GM12878 (cell line): Measurements from ENCODE around the gene CA5A. TPM values are rescaled to one million over a fixed set of nuclear protein-coding genes. Genes with fewer than 3 reads are reported as not detected.

Experiments
- ATAC-seq: fragments of 200-7000 bp; cut with Tn5 transposase; 3 replicates; pipeline ENCODE4 v1.9.1; 2020; ENCODE audit warnings: mild to moderate bottlenecking, moderate library complexity
- BruUV-seq: library from RNA; stranded (reverse); fragments of 400-500 nt; replicated peaks from 2 replicates; lab custom pipeline; 2021; lab: Mats Ljungman, UMichigan
- CTCF ChIA-PET: fragments of 300-600 bp; sonication (Branson Sonifier 250); formaldehyde crosslinking; extraction: SDS; loops from one replicate; lab custom pipeline; 2021; ENCODE audit warnings: inconsistent platforms; lab: Yijun Ruan, JAX
- POLR2A ChIA-PET: fragments of 350-600 bp; formaldehyde crosslinking; extraction: SDS; loops from one replicate; lab custom pipeline; 2021; ENCODE audit warnings: inconsistent platforms; lab: Charles Lee
- RAD21 ChIA-PET: fragments of 300-600 bp; sonication (Branson Sonifier 250); formaldehyde crosslinking; loops from one replicate; lab custom pipeline; 2023; ENCODE audit warnings: antibody characterized with exemption; ENCODE audit not compliant: unreplicated experiment; lab: Charles Lee
- SMC1A ChIA-PET: fragments of 300-600 bp; sonication (Branson Sonifier 250); formaldehyde crosslinking; loops from one replicate; lab custom pipeline; 2023; ENCODE audit not compliant: unreplicated experiment, uncharacterized antibody; lab: Charles Lee
- DNase-seq: peaks from one replicate; pipeline ENCODE4 v3.0.0-alpha.2; 2011; ENCODE audit warnings: low read depth, low spot score
- FAIRE-seq: peaks from 3 replicates; lab custom pipeline; 2011; peaks lifted over from hg19 to GRCh38; lab: Jason Lieb, UNC
- H2AFZ ChIP-seq: 2 replicates; pipeline ENCODE4 v1.6.0; 2011; ENCODE audit warnings: low read depth, low read length, control low read depth; ENCODE audit not compliant: control insufficient read depth
- H3K27ac ChIP-seq: 2 replicates; pipeline ENCODE4 v1.5.1; 2011; ENCODE audit warnings: control low read depth; ENCODE audit not compliant: control insufficient read depth, insufficient read depth
- H3K27me3 ChIP-seq, 2 experiments: replicated peaks in 1 of 2; 2 replicates each; pipeline versions ENCODE4 v1.6.0 to v1.6.1; 2011; ENCODE audit warnings: low read length in 1 of 2; ENCODE audit not compliant: control insufficient read depth in 2 of 2, insufficient read depth in 2 of 2
- H3K36me3 ChIP-seq, 2 experiments: 2 replicates each; pipeline ENCODE4 v1.5.1; 2011; ENCODE audit warnings: low read length in 1 of 2; ENCODE audit not compliant: control insufficient read depth in 2 of 2, insufficient read depth in 2 of 2
- H3K4me1 ChIP-seq: 2 replicates; pipeline ENCODE4 v1.6.1; 2011; ENCODE audit warnings: mild to moderate bottlenecking, low read length, moderate library complexity, mixed read lengths; ENCODE audit not compliant: control insufficient read depth, insufficient read depth
- H3K4me2 ChIP-seq: 2 replicates; pipeline ENCODE4 v1.6.0; 2011; ENCODE audit warnings: control low read depth; ENCODE audit not compliant: control insufficient read depth, insufficient read depth
- H3K4me3 ChIP-seq: fragments of 200-600 bp; sonication (generic); 2 replicates; pipeline ENCODE4 v1.5.1; 2016
- H3K79me2 ChIP-seq: 2 replicates; pipeline ENCODE4 v1.6.0; 2011; ENCODE audit warnings: low read length; ENCODE audit not compliant: control insufficient read depth, insufficient read depth
- H3K9ac ChIP-seq: 2 replicates; pipeline ENCODE4 v1.8.0; 2011; ENCODE audit warnings: low read length, control low read depth, mixed read lengths; ENCODE audit not compliant: control insufficient read depth, insufficient read depth
- H3K9me3 ChIP-seq: replicated peaks from 3 replicates; pipeline ENCODE4 v1.5.1; 2011; ENCODE audit warnings: mild to moderate bottlenecking, low read length; ENCODE audit not compliant: control insufficient read depth, insufficient read depth
- H4K20me1 ChIP-seq: 2 replicates; pipeline ENCODE4 v1.6.0; 2011; ENCODE audit not compliant: control insufficient read depth, insufficient read depth
- BCL11A ChIP-seq: IDR thresholded peaks from 2 replicates; pipeline ENCODE4 v1.6.1; 2011; ENCODE audit warnings: low read depth, low read length
- CREB1 ChIP-seq: IDR thresholded peaks from 2 replicates; pipeline ENCODE4 v1.6.1; 2012; ENCODE audit warnings: low read depth, mild to moderate bottlenecking, inconsistent platforms
- EP300 ChIP-seq, 2 experiments: fragments of 150-350 bp in 1 of 2; IDR thresholded peaks; 2 replicates each; pipeline ENCODE4 v1.6.1; 2011 to 2012; ENCODE audit warnings: low read depth in 2 of 2, low read length in 2 of 2, borderline replicate concordance in 1 of 2, improper control_type of control experiment in 1 of 2, inconsistent platforms in 1 of 2; ENCODE audit not compliant: control insufficient read depth in 1 of 2
- ESRRA ChIP-seq: IDR thresholded peaks from 2 replicates; pipeline ENCODE4 v1.6.1; 2012; ENCODE audit warnings: mild to moderate bottlenecking, low read length, improper control_type of control experiment
- ETV6 ChIP-seq, 2 experiments: fragments of 450-650 bp in 1 of 2; IDR thresholded peaks in 1 of 2; conservative IDR thresholded peaks in 1 of 2; 2 replicates each; pipeline ENCODE4 v1.6.1; 2014; ENCODE audit warnings: antibody characterized with exemption in 1 of 2, borderline replicate concordance in 1 of 2, low read depth in 1 of 2, mild to moderate bottlenecking in 1 of 2, moderate library complexity in 1 of 2
- FOXM1 ChIP-seq: IDR thresholded peaks from 2 replicates; pipeline ENCODE4 v1.6.1; 2012; ENCODE audit warnings: low read depth, mild to moderate bottlenecking, inconsistent platforms, low read length, moderate library complexity
- IKZF2 ChIP-seq, 2 experiments: fragments of 450-650 bp; IDR thresholded peaks; 2 replicates each; pipeline ENCODE4 v1.6.1; 2017; ENCODE audit warnings: mild to moderate bottlenecking in 2 of 2, moderate library complexity in 2 of 2
- KDM1A ChIP-seq: fragments of 200-600 bp; sonication (generic); IDR thresholded peaks from 2 replicates; pipeline ENCODE4 v1.6.1; 2016; ENCODE audit warnings: borderline replicate concordance
- MYB ChIP-seq: fragments of 150-350 bp; IDR thresholded peaks from 2 replicates; pipeline ENCODE4 v1.6.1; 2014; ENCODE audit warnings: mild to moderate bottlenecking, low read depth, low read length, borderline replicate concordance
- PKNOX1 ChIP-seq: fragments of 450-650 bp; IDR thresholded peaks from 2 replicates; pipeline ENCODE4 v1.6.1; 2016; ENCODE audit warnings: mild to moderate bottlenecking
- PRDM15 ChIP-seq: fragments of 450-650 bp; formaldehyde crosslinking; IDR thresholded peaks from 2 replicates; pipeline ENCODE4 v1.4.0; 2020; ENCODE audit warnings: mild to moderate bottlenecking, moderate library complexity
- TAF1 ChIP-seq: IDR thresholded peaks from 2 replicates; pipeline ENCODE4 v1.6.1; 2011; ENCODE audit warnings: mild to moderate bottlenecking, low read depth, low read length, borderline replicate concordance
- TARDBP ChIP-seq: IDR thresholded peaks from 2 replicates; pipeline ENCODE4 v1.6.1; 2016; ENCODE audit warnings: borderline replicate concordance
- WRNIP1 ChIP-seq: IDR thresholded peaks from 2 replicates; pipeline ENCODE4 v1.6.1; 2011; ENCODE audit warnings: low read depth, low read length, improper control_type of control experiment, borderline replicate concordance
- YBX1 ChIP-seq: fragments of 450-650 bp; IDR thresholded peaks from 2 replicates; pipeline ENCODE4 v1.6.1; 2016; ENCODE audit warnings: antibody characterized with exemption
- ZBTB33 ChIP-seq: fragments of 450-650 bp; IDR thresholded peaks from 2 replicates; pipeline ENCODE4 v1.6.1; 2017; ENCODE audit warnings: mild to moderate bottlenecking
- WGBS: methylation state at CpG from one replicate; pipeline ENCODE4 v1.1.6; 2016; ENCODE audit warnings: low lambda C conversion rate; ENCODE audit not compliant: insufficient replicate concordance, insufficient coverage; ENCODE audit errors: missing lambda C conversion rate; 5-methylcytosine and 5-hydroxymethylcytosine counted together
- in situ Hi-C: fragments of 300-500 bp; cut with MboI; formaldehyde crosslinking; loops from 9 replicates; pipeline ENCODE4 v1.14.3; 2018; ENCODE audit warnings: mixed read lengths
- intact Hi-C: fragments of 100-400 bp; cut with micrococcal nuclease; formaldehyde crosslinking; loops from one replicate; pipeline ENCODE4 v1.14.2; 2022; ENCODE audit not compliant: unreplicated experiment
- polyA plus RNA-seq, 11 experiments: library from polyadenylated mRNA; depleted of rRNA in 4 of 11; unstranded in 6 of 11; stranded (reverse) in 5 of 11; fragments of >200 nt; fragmentation: Nextera tagmentation in 4 of 11; fragmentation: Illumina TruSeq in 1 of 11; extraction: Ambion mirVana in 4 of 11; extraction: Trizol in 1 of 11; gene quantifications; 1 replicate in 1 of 11; 2 replicates in 10 of 11; pipeline versions ENCODE4 v1.2.1 to v1.2.3, GENCODE V29; 2011 to 2016; ENCODE audit warnings: inconsistent platforms in 2 of 11, missing spikeins in 2 of 11, low read depth in 1 of 11
- total RNA-seq, 4 experiments: library from RNA; depleted of rRNA in 3 of 4; stranded (reverse); fragments of >200 nt in 3 of 4; fragmentation: Illumina TruSeq in 1 of 4; extraction: Trizol in 1 of 4; gene quantifications; 2 replicates each; pipeline versions ENCODE4 v1.2.1 to v1.2.3, GENCODE V29; 2013 to 2021

The CA5A gene
- total and polyA plus RNA-seq, 10 of the 15 experiments (the other 5 are each of a cell fraction or from before 2014, with no cell fraction given) = not detected

GRCh38 chr16:87842209-87842869 is 94.0 kb downstream of the CA5A start:
- FAIRE-seq (no peak), ATAC-seq (no peak), DNase-seq (no peak)
- Histone ChIP-seq H3K4me3 (no peak overlapping the region), H4K20me1 (no peaks in the 10 kb centered on the region), H3K9me3 (no peaks in the 10 kb centered on the region), H3K9ac (no peak overlapping the region), H3K27ac (no peak overlapping the region), H3K27me3 (no peaks in the 10 kb centered on the region), H3K4me2 (no peak overlapping the region), H3K36me3 (peaks cover 19 to 72% of the 10 kb centered on the region in 2 experiments; a peak in 3 of 4 replicates), H3K79me2 (peaks cover 4% of the 10 kb centered on the region), H3K4me1 (no peaks in the 10 kb centered on the region), H2AFZ (no peak overlapping the region)
- POLR2A ChIA-PET = no interaction called here
- in situ Hi-C loops (no loop called here), intact Hi-C loops (no loop called here)
- no TSS peak for BruUV-seq
- RAD21 ChIA-PET = no interaction called here
- WGBS = 59% methylated on average over 17 of the region's 17 CpGs
- CTCF ChIA-PET = interaction anchor here (0.7 kb wide), 1 partner anchor 53 kb away, joined by 6 read pairs; no protein-coding TSS in a partner anchor
- SMC1A ChIA-PET = no interaction called here
- no peak for TF ChIP-seq MYB
- TF ChIP-seq TARDBP = no peak
- TF ChIP-seq FOXM1 = no peak
- no peak for TF ChIP-seq TAF1
- TF ChIP-seq PKNOX1 = no peak
- no peak for TF ChIP-seq WRNIP1
- no peak for TF ChIP-seq PRDM15
- no peak for TF ChIP-seq CREB1
- TF ChIP-seq ESRRA = no peak
- no peak for TF ChIP-seq ETV6 (conservative IDR thresholded peaks at IDR 0.05 in 1 of 2, IDR thresholded peaks at IDR 0.05 in 1 of 2; ENCODE audit: borderline replicate concordance in 1 of 2, low read depth in 1 of 2)
- TF ChIP-seq ZBTB33 = no peak
- TF ChIP-seq KDM1A = no peak
- TF ChIP-seq YBX1 = no peak
- TF ChIP-seq BCL11A = no peak
- no peak for TF ChIP-seq IKZF2 (IDR thresholded peaks at IDR 0.05)
- no peak for TF ChIP-seq EP300 (IDR thresholded peaks at IDR 0.05; ENCODE audit: borderline replicate concordance in 1 of 2, control insufficient read depth in 1 of 2, low read depth in 2 of 2, low read length in 2 of 2)
